SK-N-SH (cell line): Measurements from ENCODE around the gene KRABD2.

Experiments used
- CTCF ChIA-PET: fragments of 300-600, 350-600 bp; formaldehyde crosslinking; extraction: SDS; loops from one replicate; lab custom pipeline; 2021; lab: Yijun Ruan, JAX
- POLR2A ChIA-PET: fragments of 350-600 bp; sonication (Branson Sonifier 250); formaldehyde crosslinking; extraction: SDS; loops from one replicate; lab custom pipeline; 2020; ENCODE audit warnings: antibody characterized with exemption, inconsistent platforms; lab: Yijun Ruan, JAX
- DNase-seq: peaks from one replicate; pipeline ENCODE4 v3.0.0; 2012
- H2AFZ ChIP-seq: fragments of 200-600 bp; sonication (generic); 2 replicates; pipeline ENCODE4 v1.8.1; 2016; ENCODE audit warnings: antibody characterized with exemption, mild to moderate bottlenecking, low read depth
- H3F3A ChIP-seq: fragments of 200-600 bp; sonication (generic); replicated peaks from 2 replicates; pipeline ENCODE3; 2016; ENCODE audit warnings: antibody characterized with exemption, mild to moderate bottlenecking; ENCODE audit not compliant: insufficient read depth
- H3K27ac ChIP-seq, 2 experiments: fragments of 200-500 bp in 1 of 2; fragments of 200-600 bp in 1 of 2; sonication (Bioruptor generic) in 1 of 2; sonication (generic), shearing (Covaris generic) in 1 of 2; 2 replicates each; pipeline versions ENCODE4 v1.5.1 to v1.6.1; 2014 to 2016; ENCODE audit warnings: low read depth in 2 of 2, inconsistent platforms in 1 of 2, low read length in 1 of 2, mild to moderate bottlenecking in 1 of 2, mixed read lengths in 1 of 2
- H3K27me3 ChIP-seq: fragments of 200-600 bp; sonication (generic), shearing (Covaris generic); 2 replicates; pipeline ENCODE4 v1.6.1; 2016; ENCODE audit warnings: mixed run types; ENCODE audit not compliant: insufficient read depth
- H3K36me3 ChIP-seq, 2 experiments: fragments of 200-500 bp in 1 of 2; fragments of 200-600 bp in 1 of 2; sonication (Bioruptor generic) in 1 of 2; sonication (generic) in 1 of 2; replicated peaks in 1 of 2; 2 replicates each; pipeline versions ENCODE3 to v1.5.1; 2014 to 2016; ENCODE audit warnings: low read length in 1 of 2, mild to moderate bottlenecking in 1 of 2; ENCODE audit not compliant: insufficient read depth in 2 of 2, control insufficient read depth in 1 of 2
- H3K4me1 ChIP-seq, 2 experiments: fragments of 200-500 bp in 1 of 2; fragments of 200-600 bp in 1 of 2; sonication (Bioruptor generic) in 1 of 2; sonication (generic), shearing (Covaris generic) in 1 of 2; 2 replicates each; pipeline versions ENCODE4 v1.5.1 to v1.6.1; 2014 to 2016; ENCODE audit warnings: low read depth in 1 of 2, low read length in 1 of 2, mixed run types in 1 of 2; ENCODE audit not compliant: insufficient read depth in 2 of 2, control insufficient read depth in 1 of 2
- H3K4me2 ChIP-seq: fragments of 200-600 bp; sonication (generic), shearing (Covaris generic); 2 replicates; pipeline ENCODE4 v1.6.1; 2017; ENCODE audit warnings: mixed run types
- H3K4me3 ChIP-seq, 2 experiments: fragments of 200-500 bp in 1 of 2; fragments of 200-600 bp in 1 of 2; sonication (Bioruptor generic) in 1 of 2; sonication (generic), shearing (Covaris generic) in 1 of 2; 2 replicates each; pipeline versions ENCODE4 v1.5.1 to v1.8.1; 2014 to 2016; ENCODE audit warnings: low read depth in 2 of 2, inconsistent platforms in 1 of 2, low read length in 1 of 2, mild to moderate bottlenecking in 1 of 2, mixed read lengths in 1 of 2, moderate library complexity in 1 of 2
- H3K79me2 ChIP-seq: fragments of 200-600 bp; sonication (generic); 2 replicates; pipeline ENCODE4 v1.8.1; 2017; ENCODE audit warnings: mild to moderate bottlenecking; ENCODE audit not compliant: insufficient read depth
- H3K9ac ChIP-seq: fragments of 200-600 bp; sonication (generic); 2 replicates; pipeline ENCODE4 v1.6.1; 2017; ENCODE audit warnings: mixed run types
- H3K9me2 ChIP-seq: fragments of 200-600 bp; sonication (generic); 2 replicates; pipeline ENCODE4 v1.6.1; 2017; ENCODE audit warnings: mixed run types
- H3K9me3 ChIP-seq: fragments of 200-600 bp; sonication (generic); 2 replicates; pipeline ENCODE4 v1.6.1; 2017; ENCODE audit warnings: mixed run types, mild to moderate bottlenecking, moderate library complexity
- H4K20me1 ChIP-seq: fragments of 200-600 bp; sonication (generic); 2 replicates; pipeline ENCODE4 v1.6.1; 2017; ENCODE audit warnings: mild to moderate bottlenecking, mixed run types; ENCODE audit not compliant: insufficient read depth
- EP300 ChIP-seq, 2 experiments: IDR thresholded peaks; 2 replicates each; pipeline versions ENCODE4 v1.4.0 to v1.6.1; 2012; ENCODE audit warnings: borderline replicate concordance in 1 of 2, low read depth in 1 of 2, low read length in 1 of 2
- EZH2phosphoT487 ChIP-seq: fragments of 200-600 bp; sonication (generic); IDR thresholded peaks from 2 replicates; pipeline ENCODE4 v1.6.1; 2017; ENCODE audit warnings: low read depth, mixed run types, mild to moderate bottlenecking, antibody characterized with exemption, moderate library complexity, borderline replicate concordance
- GATA2 ChIP-seq: sonication (generic); formaldehyde crosslinking; IDR thresholded peaks from 2 replicates; pipeline ENCODE4 v1.5.0; 2020; ENCODE audit warnings: mild to moderate bottlenecking, missing genetic modification reagents
- JUND ChIP-seq: IDR thresholded peaks from 2 replicates; pipeline ENCODE4 v1.4.0; 2012
- MXI1 ChIP-seq: IDR thresholded peaks from 2 replicates; pipeline ENCODE4 v1.6.1; 2012; ENCODE audit warnings: mild to moderate bottlenecking, low read depth, low read length, improper control_type of control experiment
- NFIC ChIP-seq: IDR thresholded peaks from 2 replicates; pipeline ENCODE4 v1.4.0; 2012; ENCODE audit warnings: borderline replicate concordance
- NRF1 ChIP-seq: IDR thresholded peaks from 2 replicates; pipeline ENCODE4 v1.6.1; 2012; ENCODE audit warnings: low read depth, mild to moderate bottlenecking, low read length
- RCOR1 ChIP-seq: fragments of 150-350 bp; IDR thresholded peaks from 2 replicates; pipeline ENCODE4 v1.6.1; 2017; ENCODE audit warnings: antibody characterized with exemption, low read length
- SIN3A ChIP-seq: IDR thresholded peaks from 2 replicates; pipeline ENCODE4 v1.6.1; 2012; ENCODE audit warnings: low read depth, mild to moderate bottlenecking, low read length, moderate library complexity, borderline replicate concordance
- TCF12 ChIP-seq: IDR thresholded peaks from 2 replicates; pipeline ENCODE4 v1.4.0; 2012
- WGBS: methylation state at CpG from one replicate; pipeline ENCODE4 v1.1.6; 2017; ENCODE audit warnings: low lambda C conversion rate; 5-methylcytosine and 5-hydroxymethylcytosine counted together
- TF ChIP-seq, protein P1 (sequence below): fragments of 150-350 bp; IDR thresholded peaks from 2 replicates; pipeline ENCODE4 v1.6.1; 2017; ENCODE audit warnings: antibody characterized with exemption, low read length, low read depth, borderline replicate concordance
- TF ChIP-seq, protein P2 (sequence below): fragments of 150-350 bp; IDR thresholded peaks from 2 replicates; pipeline ENCODE4 v1.6.1; 2016; ENCODE audit warnings: mild to moderate bottlenecking, low read depth, low read length

The KRABD2 gene

DNA sequence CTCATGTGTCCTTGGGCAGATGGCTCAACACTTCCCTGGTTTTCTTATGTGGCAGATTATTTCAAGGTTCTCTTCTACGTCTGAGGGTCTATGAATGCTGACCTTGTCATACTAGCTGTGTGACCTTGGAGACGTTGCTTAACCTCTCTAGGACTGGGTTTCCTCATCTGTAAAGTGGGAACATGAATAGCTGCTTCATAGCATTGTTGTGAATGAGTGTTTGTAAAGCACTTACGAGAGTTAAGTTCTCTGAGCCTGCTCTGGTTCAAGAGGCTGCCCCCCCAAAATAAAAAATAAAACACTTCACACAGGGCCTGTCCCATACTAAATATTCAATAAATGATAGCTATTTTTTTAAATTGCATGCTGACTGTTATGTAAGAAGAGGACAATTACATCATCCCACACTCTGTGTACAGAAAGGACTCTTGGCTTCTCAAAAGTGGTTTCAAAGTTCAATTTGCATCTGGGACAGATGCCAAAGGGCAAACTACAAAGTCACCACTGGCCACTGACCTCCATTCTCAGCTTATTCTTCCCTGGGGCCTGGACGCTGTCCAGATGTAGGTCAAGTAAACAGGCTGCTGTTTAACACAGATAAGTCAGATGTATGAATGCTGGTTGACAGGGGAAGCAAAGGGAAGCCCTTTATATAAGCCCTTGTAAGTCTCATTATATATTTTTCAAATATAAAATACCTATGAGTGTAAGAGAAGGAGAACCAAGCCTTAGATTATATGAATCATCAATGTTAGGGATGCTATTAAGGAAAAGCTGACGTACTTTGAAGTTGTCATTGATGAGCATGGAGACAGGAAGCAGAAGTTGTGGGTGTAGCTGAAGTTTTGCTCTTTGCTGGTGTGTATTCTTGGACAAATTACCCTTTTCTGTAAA lies 43.8 kb upstream of the KRABD2 start:
- Histone ChIP-seq H3K4me1 (peaks cover 0 to 3% of the 10 kb centered on the region in 2 experiments; a peak in 1 of 4 replicates), H3K4me2 (0 out of 2 replicates have a peak overlapping the region, but pooled peaks have one; percentile 10), H3K27ac (peak overlapping the region in 1 of 2 experiments; percentile 18; a peak in 1 of 4 replicates), H3F3A (no peaks in the 10 kb centered on the region), H3K9me2 (no peaks in the 10 kb centered on the region), H3K79me2 (no peaks in the 10 kb centered on the region), H3K9me3 (no peaks in the 10 kb centered on the region), H3K27me3 (peaks cover 14% of the 10 kb centered on the region; the same call in 1 of the 2 replicates), H3K9ac (no peak overlapping the region), H3K36me3 (no peaks in the 10 kb centered on the region), H2AFZ (no peak overlapping the region), H4K20me1 (no peaks in the 10 kb centered on the region), H3K4me3 (no peak overlapping the region)
- TF ChIP-seq EP300 (IDR thresholded peaks at IDR 0.05; ENCODE audit: borderline replicate concordance in 1 of 2, low read depth in 1 of 2, low read length in 1 of 2) (peak in 1 of 2 experiments; percentile 22; a peak in 1 of 4 replicates), RCOR1 (peak; percentile 18; the same call in 1 of the 2 replicates), EZH2phosphoT487 (no peak), GATA2 (CRISPR knock-in tag) (peak; percentile 12; the same call in 1 of the 2 replicates), TCF12 (peak; percentile 31; the same call in 1 of the 2 replicates), MXI1 (peak; percentile 21; the same call in 1 of the 2 replicates), NFIC (peak; percentile 40; the same call in 1 of the 2 replicates)
- TF ChIP-seq, protein P1, sequence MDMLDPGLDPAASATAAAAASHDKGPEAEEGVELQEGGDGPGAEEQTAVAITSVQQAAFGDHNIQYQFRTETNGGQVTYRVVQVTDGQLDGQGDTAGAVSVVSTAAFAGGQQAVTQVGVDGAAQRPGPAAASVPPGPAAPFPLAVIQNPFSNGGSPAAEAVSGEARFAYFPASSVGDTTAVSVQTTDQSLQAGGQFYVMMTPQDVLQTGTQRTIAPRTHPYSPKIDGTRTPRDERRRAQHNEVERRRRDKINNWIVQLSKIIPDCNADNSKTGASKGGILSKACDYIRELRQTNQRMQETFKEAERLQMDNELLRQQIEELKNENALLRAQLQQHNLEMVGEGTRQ = no peak
- ChIA-PET CTCF (interaction anchor here (0.7 to 3.5 kb wide), 8 partner anchors 10 to 365 kb away, joined by 3 to 19 read pairs (median 7); partner anchors contain the start of genes NDEL1 and RPL26), POLR2A (interaction anchor here (0.8 to 2.3 kb wide), 2 partner anchors 15 to 37 kb away, joined by 3 to 7 read pairs; partner anchors contain the start of gene NDEL1)
- 25% methylated on average over 5 of the region's 5 CpGs for whole genome bisulfite sequencing
- peak; percentile 72 for DNase-seq

DNA sequence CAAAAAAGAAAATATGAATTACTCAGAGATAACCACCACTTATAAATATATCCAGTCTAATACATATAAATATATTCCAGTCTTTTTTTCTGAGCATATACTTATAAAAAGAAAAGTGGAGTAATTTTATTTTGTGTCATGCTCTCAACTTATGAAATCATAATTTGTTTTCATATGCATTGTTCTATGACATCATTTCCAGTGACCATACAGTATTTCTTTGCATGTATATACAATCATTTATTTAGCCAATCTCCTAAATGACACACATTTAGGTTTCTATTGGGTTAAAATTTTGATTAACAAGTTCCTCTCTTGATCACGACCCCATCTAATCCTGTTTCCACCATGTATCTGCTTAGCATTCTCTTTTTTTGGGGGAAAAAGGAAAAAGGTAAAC lies 42.8 kb upstream of the KRABD2 start:
- ChIA-PET POLR2A (no interaction called here), CTCF (interaction anchor here (0.7 to 3.5 kb wide), 5 partner anchors 9 to 366 kb away, joined by 3 to 19 read pairs (median 14); partner anchors contain the start of gene RPL26)
- WGBS = 47% methylated on average over 1 of the region's 1 CpG

More for the DNA sequence above, 42.8 kb upstream of the KRABD2 start:
- Histone ChIP-seq H3K4me2 (no peak overlapping the region), H4K20me1 (no peaks in the 10 kb centered on the region), H3K27ac (no peak overlapping the region), H3K9ac (no peak overlapping the region), H3K4me1 (peaks cover 0 to 3% of the 10 kb centered on the region in 2 experiments; a peak in 1 of 4 replicates), H3K36me3 (no peaks in the 10 kb centered on the region), H3K9me2 (no peaks in the 10 kb centered on the region), H3K79me2 (no peaks in the 10 kb centered on the region), H3K4me3 (no peak overlapping the region), H3K27me3 (peaks cover 20% of the 10 kb centered on the region; the same call in 1 of the 2 replicates), H3F3A (no peaks in the 10 kb centered on the region), H2AFZ (no peak overlapping the region), H3K9me3 (no peaks in the 10 kb centered on the region)
- TF ChIP-seq, protein P2, sequence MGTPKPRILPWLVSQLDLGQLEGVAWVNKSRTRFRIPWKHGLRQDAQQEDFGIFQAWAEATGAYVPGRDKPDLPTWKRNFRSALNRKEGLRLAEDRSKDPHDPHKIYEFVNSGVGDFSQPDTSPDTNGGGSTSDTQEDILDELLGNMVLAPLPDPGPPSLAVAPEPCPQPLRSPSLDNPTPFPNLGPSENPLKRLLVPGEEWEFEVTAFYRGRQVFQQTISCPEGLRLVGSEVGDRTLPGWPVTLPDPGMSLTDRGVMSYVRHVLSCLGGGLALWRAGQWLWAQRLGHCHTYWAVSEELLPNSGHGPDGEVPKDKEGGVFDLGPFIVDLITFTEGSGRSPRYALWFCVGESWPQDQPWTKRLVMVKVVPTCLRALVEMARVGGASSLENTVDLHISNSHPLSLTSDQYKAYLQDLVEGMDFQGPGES = no peak
- TF ChIP-seq NRF1 = no peak
- no peak for TF ChIP-seq JUND
- TF ChIP-seq SIN3A = no peak
- no peak for TF ChIP-seq RCOR1
- DNase-seq = no peak
